HUDEP-2 (cell line): Measurements from ENCODE around the gene ARHGAP40.
"Not testable (repeated sequence)": the region's sequence is repeated elsewhere in the genome, so short reads cannot be mapped to it uniquely, and the experiment has no call there.

ENCODE experiments used
- DNase-seq, 76 experiments: peaks; one replicate each; lab custom pipeline; 2025; ENCODE audit not compliant: unreplicated experiment in 76 of 76; lab: John Stamatoyannopoulos, UW

Gene ARHGAP40

DNA sequence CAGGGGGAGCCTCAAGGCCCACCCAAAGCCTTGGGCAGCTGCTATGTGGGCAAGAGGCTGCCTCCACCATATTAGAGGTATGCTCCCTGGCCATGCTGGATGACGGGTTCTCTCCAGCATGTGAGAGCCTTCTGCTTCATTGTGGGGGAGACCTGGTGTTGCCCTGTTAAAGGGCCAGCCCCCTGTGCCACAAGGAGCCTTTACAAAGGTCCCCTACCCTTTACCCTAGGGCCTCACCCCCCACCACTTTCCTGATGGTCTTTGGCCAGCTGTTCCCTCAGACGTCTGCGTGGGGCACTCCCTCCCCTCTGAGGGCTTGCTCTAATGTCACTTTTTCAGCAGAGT lies 15.5 kb upstream of the ARHGAP40 start:
- DNase-seq: no peak

DNA sequence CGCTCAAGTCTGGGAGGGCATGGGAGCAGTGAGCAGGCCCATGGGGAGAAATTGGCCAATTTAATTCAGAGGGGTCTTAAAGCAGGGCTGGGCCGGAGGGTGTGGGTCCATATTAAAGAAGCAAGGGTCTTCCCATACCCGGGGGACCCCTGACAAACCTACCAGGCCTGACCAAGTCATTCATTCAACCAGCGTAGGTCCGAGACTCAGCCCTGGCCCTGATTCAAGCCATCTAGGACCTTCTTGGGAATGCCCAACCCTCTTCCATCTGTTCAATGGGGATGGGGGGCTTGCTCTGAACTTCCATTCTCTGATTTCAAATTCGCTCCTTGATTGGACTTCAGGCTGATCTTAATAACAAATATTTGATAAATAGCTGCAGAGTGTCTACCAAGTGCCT lies 13.3 kb upstream of the ARHGAP40 start:
- DNase-seq: no peak

DNA sequence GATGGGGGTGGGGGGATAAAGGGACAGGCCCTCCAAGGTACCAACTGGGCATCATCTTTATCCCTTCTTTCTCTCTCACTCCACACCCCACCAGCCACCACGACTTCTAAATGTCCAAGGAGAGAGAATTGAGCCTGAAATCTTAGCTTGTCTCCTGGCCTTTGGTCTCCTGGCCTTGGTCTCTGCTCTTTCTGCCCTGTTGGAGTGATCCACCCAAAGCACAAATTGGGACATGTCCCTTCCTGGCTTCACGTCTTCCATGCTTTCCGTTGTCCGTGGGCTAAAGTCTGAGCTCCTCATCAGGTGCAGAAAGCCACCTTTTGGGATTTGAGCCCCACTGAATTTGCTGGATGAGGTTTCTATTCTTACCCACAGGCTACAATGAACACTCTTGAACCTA lies 12.3 kb upstream of the ARHGAP40 start:
- DNase-seq: no peak

DNA sequence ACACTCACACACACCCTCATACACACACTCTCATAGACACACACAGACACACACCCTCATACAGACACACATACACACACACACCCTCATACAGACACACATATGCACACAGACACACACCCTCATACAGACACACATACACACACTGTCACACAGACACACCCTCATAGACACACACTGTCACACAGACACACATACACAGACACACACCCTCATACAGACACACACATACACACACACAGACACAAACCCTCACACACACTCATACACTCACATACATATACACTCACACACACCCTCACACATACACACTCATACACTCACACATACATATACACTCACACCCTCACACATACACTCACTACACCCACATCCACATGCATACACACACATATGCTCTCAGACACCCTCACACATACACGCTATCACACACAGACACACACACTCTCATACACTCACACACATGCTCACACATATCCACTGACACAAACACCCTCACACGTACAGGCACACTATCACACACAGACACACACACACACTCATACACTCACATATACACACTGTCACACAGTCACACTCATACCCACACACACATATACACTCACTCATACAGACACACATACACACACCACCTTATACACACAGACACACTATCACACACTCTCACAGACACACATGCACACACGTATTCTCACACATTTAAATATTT lies 11.5 kb upstream of the ARHGAP40 start:
- DNase-seq: no peak

DNA sequence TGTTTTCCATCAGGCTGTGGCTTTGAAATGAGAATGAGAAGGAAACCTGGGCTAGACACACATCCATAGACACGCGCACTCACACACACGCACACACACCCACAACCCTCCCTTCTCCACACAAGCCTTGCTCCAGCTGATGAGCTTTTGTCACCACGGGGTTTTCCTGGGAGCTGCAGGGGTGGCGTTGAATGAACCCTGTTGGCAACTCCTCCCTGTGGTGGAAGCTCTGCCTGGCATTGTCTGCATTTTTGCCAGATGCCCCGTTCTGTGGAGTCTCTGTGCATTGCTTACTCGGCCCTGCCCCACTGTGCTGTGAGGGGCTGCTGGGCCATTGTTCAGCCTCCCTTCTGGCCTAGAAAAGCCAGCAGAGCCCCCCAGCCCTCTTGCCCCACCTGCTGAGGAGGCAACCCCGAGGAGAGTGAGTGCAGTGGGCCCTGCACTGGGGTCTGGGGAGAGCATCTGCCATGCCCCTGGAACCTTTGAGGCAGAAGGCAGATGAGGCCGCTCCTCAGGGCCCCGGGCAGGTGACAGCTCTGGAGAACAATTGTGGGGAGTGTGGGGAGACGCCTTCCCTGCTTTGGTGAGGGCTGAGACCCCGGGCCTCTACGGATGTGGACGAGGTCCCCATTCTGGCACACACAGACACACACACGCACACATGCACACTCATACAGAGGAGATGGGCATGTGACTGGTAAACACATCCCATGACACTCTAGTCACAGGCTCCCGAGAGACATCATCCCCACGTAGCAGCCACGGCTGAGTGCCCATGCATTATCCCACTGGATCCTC lies 10.7 kb upstream of the ARHGAP40 start:
- no peak for DNase-seq

DNA sequence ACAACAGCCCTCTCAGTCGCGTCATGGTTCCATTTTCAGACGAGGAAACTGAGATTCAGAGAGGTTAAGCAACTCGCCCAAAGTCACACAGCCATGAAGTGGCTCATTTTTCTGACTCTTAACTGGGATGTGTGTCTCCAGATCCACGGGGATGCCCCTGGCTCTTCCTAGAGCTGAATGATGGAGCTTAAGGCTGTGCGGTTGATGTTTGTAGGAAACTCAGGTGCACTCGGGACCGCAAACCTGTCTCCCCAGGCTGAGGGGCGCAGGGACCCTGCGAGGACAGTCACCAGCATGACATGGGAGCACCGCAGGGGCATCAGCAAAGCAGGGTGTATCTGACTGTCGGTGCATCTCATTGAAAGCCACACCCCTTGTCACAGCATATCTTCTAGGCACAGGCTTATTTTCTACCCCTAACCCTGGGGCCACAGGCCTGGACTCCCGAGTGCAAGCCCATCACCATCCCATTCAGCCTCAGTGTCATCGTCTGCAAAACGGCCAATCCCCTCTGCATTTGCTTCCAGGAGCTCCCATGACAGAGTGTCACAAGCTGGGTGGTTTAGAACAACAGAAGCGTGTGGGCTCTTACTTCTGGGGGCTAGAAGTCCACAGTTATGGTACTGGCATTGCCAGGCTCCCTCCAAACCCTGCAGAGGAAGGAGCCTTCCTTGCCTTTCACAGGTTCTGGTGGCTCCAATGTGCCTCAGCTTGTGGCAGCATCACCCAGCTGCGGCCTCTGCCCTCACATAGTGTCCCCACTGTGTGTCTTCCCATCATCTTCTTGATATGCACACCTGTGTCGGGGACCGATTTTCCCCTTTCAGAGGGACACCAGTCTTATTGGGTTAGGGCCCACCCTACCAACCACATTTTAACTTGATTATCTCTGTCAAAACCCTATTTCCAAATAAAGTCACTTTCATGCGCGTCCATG lies 9.9 kb upstream of the ARHGAP40 start:
- no peak for DNase-seq

DNA sequence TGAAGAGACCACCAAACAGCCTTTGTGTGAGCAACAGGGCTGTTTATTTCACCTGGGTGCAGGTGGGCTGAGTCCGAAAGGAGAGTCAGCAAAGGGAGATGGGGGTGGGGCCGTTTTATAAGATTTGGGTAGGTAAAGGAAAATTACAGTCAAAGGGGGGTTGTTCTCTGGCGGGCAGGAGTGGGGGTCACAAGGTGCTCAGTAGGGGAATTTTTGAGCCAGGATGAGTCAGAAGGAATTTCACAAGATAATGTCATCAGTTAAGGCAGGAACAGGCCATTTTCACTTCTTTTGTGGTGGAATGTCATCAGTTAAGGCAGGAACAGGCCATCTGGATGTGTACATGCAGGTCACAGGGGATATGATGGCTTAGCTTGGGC lies 9.2 kb upstream of the ARHGAP40 start:
- DNase-seq: not testable (repeated sequence)

DNA sequence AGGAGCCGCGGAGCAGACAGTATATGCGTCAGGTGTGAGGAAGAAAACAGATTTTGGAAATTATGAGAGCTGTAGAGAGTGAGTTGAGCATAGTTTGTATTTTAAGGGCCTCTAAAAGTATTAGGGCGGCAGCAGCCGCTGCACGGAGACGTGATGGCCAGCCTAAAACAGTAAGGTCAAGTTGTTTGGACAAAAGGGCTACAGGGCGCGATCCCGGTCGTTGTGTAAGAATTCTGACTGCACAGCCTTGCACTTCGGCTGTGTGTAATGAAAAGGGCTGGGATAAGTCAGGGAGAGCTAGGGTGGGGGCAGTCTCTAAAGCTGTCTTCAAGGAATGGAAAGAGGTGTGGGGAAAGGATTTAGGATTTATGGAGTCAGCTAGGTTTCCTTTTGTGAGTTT lies 7.3 kb upstream of the ARHGAP40 start:
- DNase-seq: not testable (repeated sequence)

DNA sequence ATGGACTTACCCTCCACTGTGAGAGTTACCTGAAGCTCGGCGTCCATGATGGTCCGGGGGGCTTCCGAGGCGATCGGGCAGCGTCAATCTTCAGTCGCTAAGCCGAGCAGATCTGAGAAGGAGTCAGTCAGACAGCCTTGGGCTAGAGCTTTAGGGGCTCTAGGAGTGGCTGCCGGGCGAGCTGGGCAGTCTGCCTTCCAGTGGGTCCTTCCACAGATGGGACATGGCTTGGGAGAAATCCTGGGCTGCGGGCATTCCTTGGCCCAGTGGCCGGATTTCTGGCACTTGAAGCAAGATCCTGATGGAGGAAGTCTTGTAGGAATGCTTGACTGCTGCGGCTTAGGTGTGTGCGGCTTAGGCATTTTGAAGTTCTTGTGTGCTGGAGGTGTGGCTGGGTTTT lies 5.7 kb upstream of the ARHGAP40 start:
- not testable (repeated sequence) for DNase-seq

DNA sequence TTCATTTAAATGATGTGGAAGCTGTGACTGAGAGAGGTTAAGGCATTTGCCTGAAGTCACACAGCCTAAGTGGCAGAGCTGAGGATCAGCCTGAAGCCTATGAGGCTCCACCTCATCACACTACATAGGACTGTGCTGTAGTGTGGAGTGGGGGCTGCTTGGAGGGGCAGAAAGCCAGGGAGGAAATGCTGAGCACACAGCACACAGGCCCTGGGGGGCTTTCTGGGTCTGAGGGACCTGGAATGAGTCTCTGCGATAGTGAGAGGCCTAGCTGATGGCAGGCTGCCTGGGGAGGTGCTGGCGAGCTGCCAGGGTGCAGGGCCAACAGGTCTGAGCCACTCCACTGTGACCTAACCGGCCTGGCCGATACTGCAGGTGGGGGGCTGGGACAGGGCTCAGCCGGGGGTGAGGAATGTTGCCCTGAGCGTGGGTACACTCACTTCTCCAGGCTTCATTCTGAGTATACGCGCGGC lies 2.2 kb upstream of the ARHGAP40 start:
- DNase-seq: peak in 9 of 76 experiments; percentile 3 to 54 (median 39)

DNA sequence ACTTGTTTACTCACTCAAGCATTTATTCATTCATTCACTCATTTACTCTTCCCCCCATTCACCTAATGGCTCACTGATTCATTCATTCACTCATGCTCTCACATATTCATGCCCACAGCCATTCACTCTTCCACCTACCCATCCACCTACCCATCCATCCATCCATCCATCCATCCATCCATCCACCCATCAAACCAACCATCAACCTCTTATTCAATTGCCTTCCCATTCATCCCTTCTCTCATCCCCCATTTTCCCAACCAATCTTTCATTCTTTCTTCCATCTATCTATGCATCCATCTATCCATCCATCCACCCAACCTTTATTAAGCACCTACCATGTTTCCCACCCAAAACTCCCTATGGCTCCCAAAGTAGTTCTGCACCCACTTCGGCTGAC lies 1.6 kb upstream of the ARHGAP40 start:
- DNase-seq: no peak

DNA sequence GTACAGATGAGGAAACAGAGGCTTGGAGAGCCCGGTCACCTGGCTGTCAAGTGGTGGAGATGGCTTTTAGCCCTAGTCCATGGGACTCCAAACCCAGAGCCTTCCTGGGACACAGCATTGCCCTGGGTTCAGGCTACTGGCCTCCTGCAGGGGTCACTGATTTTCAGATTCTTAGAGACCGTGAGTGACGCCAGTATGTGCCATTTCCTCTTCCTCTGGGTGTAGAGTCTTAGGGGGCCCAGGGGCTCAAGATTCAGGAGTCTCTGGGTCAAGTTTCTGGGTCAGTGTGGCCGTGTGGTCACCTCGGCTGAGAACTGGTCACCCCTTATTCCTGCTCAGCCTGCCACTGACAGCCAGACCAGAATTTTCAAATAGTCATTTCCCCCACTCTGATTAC lies 574 bp downstream of the ARHGAP40 start:
- no peak for DNase-seq

DNA sequence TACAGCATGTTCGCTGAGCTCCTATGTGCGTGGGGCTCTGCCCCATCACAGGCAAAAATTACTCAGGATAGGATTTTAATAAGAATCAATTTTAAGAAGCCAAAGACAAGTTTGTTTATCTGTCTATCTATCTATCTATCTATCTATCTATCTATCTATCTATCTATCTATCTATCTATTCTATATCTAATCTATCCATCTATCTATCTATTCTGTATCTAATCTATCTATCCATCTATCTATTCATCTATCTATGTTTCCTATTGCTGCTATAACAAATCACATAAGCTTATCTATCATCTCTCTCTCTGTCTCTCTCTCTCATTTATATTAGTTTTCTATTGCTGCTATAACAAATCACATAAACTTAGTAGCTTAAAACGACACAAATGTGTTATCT lies 1.7 kb downstream of the ARHGAP40 start:
- no peak for DNase-seq

DNA sequence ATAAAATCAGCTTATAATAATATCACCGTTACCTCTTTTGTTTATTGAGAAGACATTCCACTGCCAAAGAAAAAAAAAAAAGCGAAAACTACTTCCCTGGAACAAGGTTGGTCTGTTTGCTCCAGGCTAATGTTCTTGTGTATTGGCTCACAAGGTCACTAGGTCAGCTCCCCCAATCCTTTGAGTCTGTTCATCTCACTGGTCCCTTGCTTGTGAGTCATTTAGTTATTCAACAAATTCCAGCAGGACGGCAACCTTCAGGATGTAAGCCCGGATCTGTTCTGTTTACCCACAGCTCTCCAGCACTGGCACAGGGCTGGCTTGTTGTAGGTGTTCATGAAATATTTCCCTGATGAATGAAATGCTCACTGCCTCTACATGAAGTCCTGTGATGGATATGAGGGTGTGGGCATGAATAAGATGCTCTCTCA lies 3.3 kb downstream of the ARHGAP40 start:
- DNase-seq: no peak

DNA sequence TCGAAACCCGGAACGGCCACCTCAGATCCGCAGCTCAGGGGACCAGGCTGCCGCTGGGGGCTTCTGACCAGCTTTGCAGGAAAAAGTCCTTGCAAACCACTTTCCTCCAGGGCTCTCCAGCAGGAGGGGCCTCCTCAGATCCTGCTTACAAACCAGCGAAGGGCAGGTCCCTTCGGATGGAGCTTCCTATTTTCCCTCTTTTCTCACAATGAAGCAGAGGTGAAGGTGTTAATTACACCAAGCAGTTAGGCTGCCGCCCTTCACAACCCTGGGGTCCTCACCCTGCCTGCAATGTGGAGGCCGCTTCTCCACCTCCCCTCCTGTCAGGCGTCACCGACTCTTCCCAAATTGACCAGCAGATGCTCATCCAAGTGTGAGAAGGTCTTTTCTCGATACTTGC lies 5.7 kb downstream of the ARHGAP40 start:
- no peak for DNase-seq

DNA sequence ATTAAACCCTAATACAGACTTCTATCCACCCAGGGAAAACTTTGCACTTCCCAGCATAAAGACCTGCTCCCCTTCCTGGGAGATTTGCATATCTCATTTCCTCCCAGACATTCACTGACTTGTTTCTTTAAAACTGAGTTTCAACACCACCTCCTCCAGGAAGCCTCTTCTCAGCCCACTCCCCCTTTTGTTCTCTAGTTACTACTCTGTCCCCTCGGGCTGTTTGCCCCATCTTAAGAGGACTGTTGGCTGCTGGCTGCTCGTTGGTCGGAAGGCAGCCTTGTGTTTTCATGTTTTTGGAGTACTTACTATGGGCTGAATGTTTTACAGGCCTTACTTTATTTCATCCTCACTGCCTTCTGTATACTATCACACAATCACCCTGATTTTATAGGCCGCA lies 6.6 kb downstream of the ARHGAP40 start:
- DNase-seq: no peak

DNA sequence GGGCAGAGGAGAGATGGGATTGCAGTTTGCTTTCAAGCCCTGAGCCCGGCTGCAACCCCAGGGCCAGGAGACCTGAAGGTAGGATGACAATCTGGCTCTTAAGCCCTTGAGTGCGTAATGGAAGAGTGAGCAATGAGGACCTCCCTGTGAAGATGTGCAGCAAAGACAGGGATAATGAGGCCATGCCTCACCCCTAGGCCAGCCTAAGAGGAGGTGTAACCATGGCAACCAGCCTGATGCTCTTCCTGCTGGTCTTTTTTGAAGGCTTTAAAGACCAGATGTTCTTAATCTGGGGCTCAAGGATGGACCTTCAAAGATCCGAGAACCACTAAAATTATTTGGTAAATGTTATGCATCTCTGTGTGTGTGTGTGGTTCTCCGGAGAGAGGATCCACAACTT lies 8.2 kb downstream of the ARHGAP40 start:
- DNase-seq: no peak

DNA sequence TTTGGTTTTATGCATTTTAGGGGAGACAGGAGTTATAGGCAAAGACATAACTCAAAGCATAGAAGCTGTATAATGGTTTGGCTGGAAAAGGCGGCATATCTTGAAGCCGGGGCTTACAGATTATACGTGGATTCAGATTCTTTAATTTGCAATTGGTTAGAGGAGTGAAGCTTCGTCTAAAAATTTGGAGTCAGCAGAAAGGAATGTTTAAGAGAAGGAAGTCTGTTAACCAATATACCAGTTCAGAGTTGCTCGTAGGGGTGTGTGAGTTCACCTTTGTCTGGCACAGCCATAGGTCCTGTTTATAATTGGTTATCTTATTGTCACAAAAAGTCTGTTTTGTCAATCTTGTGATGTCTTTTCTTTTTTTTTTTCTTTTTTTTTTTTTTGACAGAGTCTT lies 8.9 kb downstream of the ARHGAP40 start:
- no peak for DNase-seq

DNA sequence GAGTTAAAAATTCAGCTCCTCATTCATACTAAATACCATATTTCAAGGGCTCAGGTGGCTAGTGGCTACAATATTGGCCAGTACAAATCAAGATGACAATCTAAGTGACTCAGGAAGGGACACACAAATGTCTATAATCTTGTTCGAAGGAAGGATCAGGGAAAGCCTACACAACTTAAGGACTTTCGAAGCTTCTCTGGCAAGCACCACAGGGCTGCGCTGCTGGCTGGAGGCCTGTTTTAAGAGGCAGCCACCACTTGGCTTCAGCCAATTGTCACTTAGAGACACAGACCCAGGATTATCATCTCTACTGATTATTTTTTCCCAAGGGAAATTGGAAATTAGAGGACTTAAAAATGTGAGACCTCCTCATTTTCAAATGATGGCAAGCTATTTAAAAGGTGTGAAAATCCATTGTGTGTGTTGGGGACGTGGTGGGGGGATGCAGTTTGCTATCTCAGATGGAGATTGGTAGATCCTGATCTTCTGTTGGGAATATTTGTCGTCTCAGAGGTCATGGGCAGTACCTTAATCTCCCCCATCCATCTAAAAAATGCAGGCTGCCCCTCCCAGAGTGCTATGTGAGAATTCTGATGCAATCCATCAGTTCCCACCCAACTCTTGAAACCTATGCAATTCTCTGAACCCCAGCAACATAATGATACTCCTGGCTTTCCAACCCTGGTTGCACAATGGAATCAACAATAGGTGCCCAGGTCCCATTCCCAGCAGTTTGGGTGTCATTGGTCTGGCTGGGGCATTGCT lies 11.3 kb downstream of the ARHGAP40 start:
- DNase-seq: no peak

DNA sequence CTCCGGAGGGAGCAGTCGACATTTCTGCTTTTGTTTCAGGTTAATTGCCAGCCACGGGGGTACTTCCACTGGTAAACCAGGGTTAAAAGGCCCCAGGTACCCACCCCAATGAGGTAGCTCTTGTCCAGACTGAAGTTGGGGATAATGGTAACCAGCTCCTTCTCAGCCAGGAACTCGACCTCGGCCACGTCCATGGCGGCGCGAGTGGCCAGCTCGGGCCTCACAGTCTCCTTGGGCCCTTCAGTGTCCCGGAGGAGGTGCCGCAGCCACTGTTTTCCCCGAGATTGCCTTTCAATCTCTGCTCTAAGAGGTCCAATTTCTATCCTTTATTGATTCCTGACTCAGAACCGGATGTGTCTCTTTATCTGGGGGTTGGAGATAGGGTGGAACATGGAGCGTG lies 13.7 kb downstream of the ARHGAP40 start:
- DNase-seq: no peak
